Immature natural killer cell (primary cell): ENCODE results near the gene ARMC12. TPM values are rescaled to one million over a fixed set of nuclear protein-coding genes. Genes with fewer than 3 reads are reported as not detected.

Experiments used
- DNase-seq, 3 donors: peaks; one replicate each; pipeline ENCODE4 v3.0.0; 2022; ENCODE audit warnings: mixed read lengths in 1 of 3
- H3K27ac Mint-ChIP-seq, 6 donors: one replicate each; pipeline ENCODE4 v1.8.0; 2020; ENCODE audit warnings: mixed read lengths in 6 of 6, mild to moderate bottlenecking in 5 of 6, inconsistent platforms in 4 of 6, moderate library complexity in 3 of 6
- H3K27me3 Mint-ChIP-seq, 3 donors: one replicate each; pipeline ENCODE4 v1.8.0; 2020 to 2021; ENCODE audit warnings: low read depth in 3 of 3, mild to moderate bottlenecking in 3 of 3, mixed read lengths in 3 of 3, moderate library complexity in 3 of 3, inconsistent platforms in 1 of 3
- H3K36me3 Mint-ChIP-seq, 3 donors: one replicate each; pipeline ENCODE4 v1.8.0; 2020; ENCODE audit warnings: mixed read lengths in 3 of 3, inconsistent platforms in 2 of 3, mild to moderate bottlenecking in 2 of 3
- H3K4me1 Mint-ChIP-seq, 2 donors: one replicate each; pipeline ENCODE4 v1.8.0; 2020; ENCODE audit warnings: inconsistent platforms in 2 of 2, mild to moderate bottlenecking in 2 of 2, mixed read lengths in 2 of 2, moderate library complexity in 1 of 2
- H3K4me3 Mint-ChIP-seq, 5 donors: one replicate each; pipeline ENCODE4 v1.8.0; 2020; ENCODE audit warnings: mild to moderate bottlenecking in 5 of 5, mixed read lengths in 5 of 5, inconsistent platforms in 3 of 5, moderate library complexity in 3 of 5
- H3K9me3 Mint-ChIP-seq, 6 donors: one replicate each; pipeline ENCODE4 v1.8.0; 2020; ENCODE audit warnings: mild to moderate bottlenecking in 6 of 6, mixed read lengths in 6 of 6, inconsistent platforms in 4 of 6, moderate library complexity in 3 of 6
- polyA plus RNA-seq, 3 donors: library from polyadenylated mRNA; unstranded; fragments of 300-500 nt; fragmentation: Illumina TruSeq; gene quantifications; one replicate each; pipeline ENCODE4 v1.2.3, GENCODE V29; 2021

ARMC12 gene
- polyA plus RNA-seq, 3 donors from 2014 or later, result 0.16 TPM; not detected in 2

DNA sequence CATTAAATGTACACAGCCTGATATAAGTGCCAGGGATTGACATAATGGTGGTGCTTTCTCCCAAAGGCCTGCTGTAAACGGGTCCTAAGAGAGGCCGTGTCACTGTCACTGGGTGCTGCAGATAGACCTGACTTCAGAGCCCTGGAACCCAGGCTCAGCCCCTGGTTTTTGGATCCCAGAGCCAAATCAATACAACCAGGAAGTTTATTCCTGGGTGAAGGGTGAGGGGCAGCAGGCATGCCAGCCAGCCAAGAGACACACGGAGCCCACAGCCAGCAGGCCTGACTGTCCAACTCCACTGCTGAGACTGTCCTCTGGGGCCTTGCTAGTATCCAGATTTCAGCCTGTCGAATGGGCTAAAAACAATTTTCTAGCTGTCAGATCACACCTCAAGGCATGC is 12.8 kb upstream of the ARMC12 start:
- no peaks in the 10 kb centered on the region for H3K36me3 Mint-ChIP-seq
- peaks cover 37 to 41% of the 10 kb centered on the region in 2 donors for H3K4me1 Mint-ChIP-seq
- peak overlapping the region in 1 of 6 donors; percentile 60 for H3K27ac Mint-ChIP-seq
- H3K9me3 Mint-ChIP-seq, result no peaks in the 10 kb centered on the region
- DNase-seq, result no peak
- H3K4me3 Mint-ChIP-seq, result no peak overlapping the region
- peaks cover 8 to 15% (median 11%) of the 10 kb centered on the region in 3 donors for H3K27me3 Mint-ChIP-seq

GRCh38 chr6:35724471-35724870 is 12.4 kb upstream of the ARMC12 start:
- no peaks in the 10 kb centered on the region for H3K36me3 Mint-ChIP-seq
- peak overlapping the region in 1 of 6 donors; percentile 60 for H3K27ac Mint-ChIP-seq
- no peaks in the 10 kb centered on the region for H3K9me3 Mint-ChIP-seq
- peaks cover 41 to 46% of the 10 kb centered on the region in 2 donors for H3K4me1 Mint-ChIP-seq
- DNase-seq, result no peak
- no peak overlapping the region for H3K4me3 Mint-ChIP-seq
- peaks cover 8 to 15% (median 11%) of the 10 kb centered on the region in 3 donors for H3K27me3 Mint-ChIP-seq

- Mint-ChIP-seq H3K36me3 (no peaks in the 10 kb centered on the region), H3K9me3 (no peaks in the 10 kb centered on the region), H3K4me3 (peak overlapping the region in 2 of 5 donors; percentile 43 to 48), H3K27ac (peak overlapping the region in 2 of 6 donors; percentile 59 to 65), H3K4me1 (peaks cover 48 to 53% of the 10 kb centered on the region in 2 donors), H3K27me3 (peaks cover 9 to 15% (median 11%) of the 10 kb centered on the region in 3 donors)
- no peak for DNase-seq
These were observed 11.6 kb upstream of the ARMC12 start for GRCh38 chr6:35725081-35725708.

DNA sequence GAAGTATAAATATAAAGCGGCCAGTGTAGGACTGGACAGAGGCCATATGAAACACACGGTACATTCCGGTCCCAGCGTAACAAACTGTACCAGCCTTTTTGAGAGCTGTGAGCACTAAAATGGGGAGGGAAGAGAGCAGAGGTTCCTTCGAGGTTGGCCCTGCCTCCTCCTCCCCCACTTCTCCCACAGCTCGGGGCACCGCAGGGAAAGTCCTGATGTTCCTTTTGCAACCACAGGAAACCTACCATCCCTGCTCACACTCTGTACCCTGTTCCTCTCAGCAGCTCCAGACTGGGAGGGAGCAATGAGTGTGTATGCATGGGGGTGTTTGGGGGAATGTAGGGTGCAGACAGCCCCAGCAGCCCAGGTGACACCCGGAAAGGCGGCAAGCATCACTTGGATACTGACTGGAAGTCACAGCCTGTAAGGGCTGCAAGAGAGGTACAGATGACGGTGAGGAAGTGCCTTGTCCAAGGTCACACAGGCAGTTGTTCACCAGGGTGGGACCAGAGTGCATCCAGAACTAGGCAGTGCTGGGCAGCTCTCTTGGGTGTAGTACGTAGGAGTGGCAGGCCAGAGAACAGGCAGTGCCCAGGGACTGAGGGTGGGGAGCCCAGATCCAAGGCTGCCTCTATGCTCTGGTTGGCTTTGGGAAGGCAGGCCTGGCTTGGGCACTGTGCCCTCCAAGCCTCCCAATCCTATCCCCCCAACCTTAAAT is 11.0 kb upstream of the ARMC12 start:
- H3K27me3 Mint-ChIP-seq, result peaks cover 8 to 15% (median 9%) of the 10 kb centered on the region in 3 donors
- DNase-seq, result no peak
- no peaks in the 10 kb centered on the region for H3K36me3 Mint-ChIP-seq
- H3K27ac Mint-ChIP-seq, result peak overlapping the region in 4 of 6 donors; percentile 40 to 92 (median 74)
- H3K4me1 Mint-ChIP-seq, result peaks cover 53 to 60% of the 10 kb centered on the region in 2 donors
- peak overlapping the region; percentile 48 to 82 (median 76) for H3K4me3 Mint-ChIP-seq
- no peaks in the 10 kb centered on the region for H3K9me3 Mint-ChIP-seq

DNA sequence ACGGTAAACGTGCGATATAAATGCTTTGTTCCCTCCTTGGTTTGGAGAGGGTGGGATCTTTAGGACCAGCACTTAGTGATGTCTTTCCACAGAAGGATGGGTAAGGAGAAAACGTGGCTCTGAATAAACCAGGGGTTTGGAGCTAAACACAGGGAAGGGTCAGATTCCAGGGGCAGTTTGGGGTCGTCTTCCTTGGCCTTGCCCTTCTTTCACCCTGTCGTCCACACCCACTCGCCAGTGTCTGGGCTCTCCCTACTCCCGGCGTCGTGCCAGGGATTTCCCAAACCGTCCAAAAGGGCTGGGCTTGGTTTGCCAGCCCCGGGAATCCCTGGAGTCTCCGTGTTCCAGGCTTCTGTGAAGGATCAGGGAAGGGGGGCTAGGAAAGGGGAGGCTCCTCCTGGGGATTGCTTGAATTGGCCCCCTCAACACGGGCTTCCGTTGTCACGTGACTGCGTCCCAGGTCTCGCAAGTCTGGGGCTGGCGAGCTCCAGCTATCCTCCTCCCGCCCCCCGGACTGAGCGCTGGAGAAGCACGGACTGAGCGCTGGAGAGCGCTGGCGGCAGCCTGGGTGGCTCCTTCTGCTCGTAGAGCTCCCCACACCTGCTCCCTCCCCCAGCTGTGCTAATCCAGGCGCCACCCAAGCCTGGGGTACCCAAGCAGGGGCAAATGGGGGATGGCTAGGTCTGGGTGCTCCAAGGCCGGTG is 9.4 kb upstream of the ARMC12 start:
- Mint-ChIP-seq H3K27me3 (peaks cover 9 to 28% (median 13%) of the 10 kb centered on the region in 3 donors), H3K4me3 (peak overlapping the region; percentile 72 to 82 (median 76)), H3K9me3 (no peaks in the 10 kb centered on the region), H3K36me3 (no peaks in the 10 kb centered on the region), H3K4me1 (peaks cover 64 to 68% of the 10 kb centered on the region in 2 donors), H3K27ac (peak overlapping the region; percentile 32 to 92 (median 68))
- no peak for DNase-seq

- no peaks in the 10 kb centered on the region for H3K36me3 Mint-ChIP-seq
- peak overlapping the region; percentile 67 to 97 (median 92) for H3K27ac Mint-ChIP-seq
- peak overlapping the region; percentile 74 to 87 (median 84) for H3K4me3 Mint-ChIP-seq
- H3K4me1 Mint-ChIP-seq, result peaks cover 71 to 76% of the 10 kb centered on the region in 2 donors
- H3K9me3 Mint-ChIP-seq, result no peaks in the 10 kb centered on the region
- DNase-seq, result peak; percentile 89 to 95 (median 94)
- peaks cover 9 to 28% (median 13%) of the 10 kb centered on the region in 3 donors for H3K27me3 Mint-ChIP-seq
These were observed 8.7 kb upstream of the ARMC12 start for GRCh38 chr6:35727935-35728682.

DNA sequence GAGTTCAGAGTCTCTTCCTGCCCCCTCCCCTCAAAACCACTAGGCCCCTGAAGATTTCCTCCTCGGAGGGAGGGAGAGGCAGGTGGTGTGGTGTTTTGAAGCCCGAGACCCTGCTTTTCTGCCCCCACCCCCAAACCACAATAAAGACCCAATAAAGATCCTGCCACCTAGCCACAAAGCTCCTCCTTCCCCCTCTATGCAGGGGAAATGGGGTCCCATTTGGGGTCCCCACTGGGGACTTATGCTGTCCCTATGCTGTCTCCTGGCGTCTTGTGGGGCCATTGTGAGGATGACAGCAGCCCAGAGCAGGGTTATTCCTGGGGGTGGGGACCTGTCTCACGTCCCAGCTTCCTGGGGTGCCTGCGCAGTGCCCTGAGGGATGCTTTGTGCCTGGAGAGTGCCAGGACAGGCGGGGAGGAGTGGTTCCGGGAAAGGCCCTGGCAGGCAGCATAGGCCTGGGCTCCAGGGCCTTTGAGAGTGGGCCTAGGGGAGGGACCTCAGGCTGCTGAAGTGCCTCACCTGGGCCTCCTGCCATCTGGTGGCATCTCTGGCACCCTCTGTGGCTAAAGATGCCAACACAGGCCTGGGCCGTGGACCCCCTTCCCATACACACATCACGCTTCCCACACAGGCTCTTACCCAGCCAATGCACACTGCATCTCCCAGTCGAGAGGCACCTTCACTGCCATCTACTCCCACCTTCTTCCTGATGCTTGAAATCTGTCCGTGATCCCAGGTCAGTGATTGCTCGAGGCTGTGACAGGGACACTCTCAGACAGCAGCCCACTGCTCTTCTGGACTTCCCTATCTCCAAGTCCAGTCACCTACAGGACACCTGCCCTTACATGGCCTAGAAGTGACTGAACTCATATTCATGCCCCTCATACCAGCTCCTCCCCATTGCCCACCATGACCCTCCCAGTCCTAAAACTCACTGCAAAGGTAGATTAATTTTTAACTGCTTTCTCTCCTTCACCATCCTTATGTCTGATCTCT is 7.9 kb upstream of the ARMC12 start:
- peak overlapping the region; percentile 76 to 90 (median 87) for H3K4me3 Mint-ChIP-seq
- peak overlapping the region; percentile 67 to 97 (median 92) for H3K27ac Mint-ChIP-seq
- no peak for DNase-seq
- peaks cover 71 to 78% of the 10 kb centered on the region in 2 donors for H3K4me1 Mint-ChIP-seq
- H3K27me3 Mint-ChIP-seq, result peaks cover 9 to 28% (median 13%) of the 10 kb centered on the region in 3 donors
- no peaks in the 10 kb centered on the region for H3K9me3 Mint-ChIP-seq
- H3K36me3 Mint-ChIP-seq, result no peaks in the 10 kb centered on the region

DNA sequence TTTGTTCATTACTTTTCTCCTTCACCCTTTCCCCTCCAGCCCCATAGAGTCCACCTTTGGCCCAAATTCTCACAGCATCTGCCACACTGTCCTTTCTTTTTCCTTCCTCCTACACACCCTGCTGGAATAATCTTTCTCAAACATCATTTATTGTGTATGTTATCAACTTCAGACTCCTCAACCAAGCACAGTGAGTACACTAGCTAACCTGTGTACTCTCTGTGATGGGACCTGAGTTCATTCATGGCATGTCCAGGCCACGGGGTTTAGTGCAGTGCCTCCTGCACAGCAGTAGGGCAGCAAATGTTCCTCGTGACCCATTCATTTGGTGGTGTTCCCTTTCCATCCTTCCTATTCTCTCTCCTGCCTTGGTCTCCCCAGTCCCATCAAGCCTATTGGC is 7.1 kb upstream of the ARMC12 start:
- Mint-ChIP-seq H3K27me3 (peaks cover 9 to 30% (median 13%) of the 10 kb centered on the region in 3 donors), H3K4me1 (peaks cover 71 to 78% of the 10 kb centered on the region in 2 donors), H3K36me3 (no peaks in the 10 kb centered on the region), H3K4me3 (peak overlapping the region; percentile 45 to 90 (median 69)), H3K27ac (peak overlapping the region; percentile 67 to 93 (median 80)), H3K9me3 (no peaks in the 10 kb centered on the region)
- no peak for DNase-seq

- H3K9me3 Mint-ChIP-seq, result no peaks in the 10 kb centered on the region
- peaks cover 9 to 31% (median 13%) of the 10 kb centered on the region in 3 donors for H3K27me3 Mint-ChIP-seq
- H3K4me3 Mint-ChIP-seq, result peak overlapping the region; percentile 86 to 90 (median 89)
- H3K27ac Mint-ChIP-seq, result peak overlapping the region; percentile 67 to 96 (median 93)
- peaks cover 69 to 76% of the 10 kb centered on the region in 2 donors for H3K4me1 Mint-ChIP-seq
- no peak for DNase-seq
- no peaks in the 10 kb centered on the region for H3K36me3 Mint-ChIP-seq
These were observed 6.0 kb upstream of the ARMC12 start for GRCh38 chr6:35730745-35731413.

GRCh38 chr6:35731414-35731735 is 5.5 kb upstream of the ARMC12 start:
- Mint-ChIP-seq H3K4me1 (peaks cover 69 to 76% of the 10 kb centered on the region in 2 donors), H3K9me3 (no peaks in the 10 kb centered on the region), H3K27ac (peak overlapping the region; percentile 64 to 96 (median 93)), H3K27me3 (peaks cover 9 to 29% (median 11%) of the 10 kb centered on the region in 3 donors), H3K36me3 (no peaks in the 10 kb centered on the region), H3K4me3 (peak overlapping the region; percentile 86 to 90 (median 89))
- DNase-seq, result peak; percentile 85 to 90 (median 89)

DNA sequence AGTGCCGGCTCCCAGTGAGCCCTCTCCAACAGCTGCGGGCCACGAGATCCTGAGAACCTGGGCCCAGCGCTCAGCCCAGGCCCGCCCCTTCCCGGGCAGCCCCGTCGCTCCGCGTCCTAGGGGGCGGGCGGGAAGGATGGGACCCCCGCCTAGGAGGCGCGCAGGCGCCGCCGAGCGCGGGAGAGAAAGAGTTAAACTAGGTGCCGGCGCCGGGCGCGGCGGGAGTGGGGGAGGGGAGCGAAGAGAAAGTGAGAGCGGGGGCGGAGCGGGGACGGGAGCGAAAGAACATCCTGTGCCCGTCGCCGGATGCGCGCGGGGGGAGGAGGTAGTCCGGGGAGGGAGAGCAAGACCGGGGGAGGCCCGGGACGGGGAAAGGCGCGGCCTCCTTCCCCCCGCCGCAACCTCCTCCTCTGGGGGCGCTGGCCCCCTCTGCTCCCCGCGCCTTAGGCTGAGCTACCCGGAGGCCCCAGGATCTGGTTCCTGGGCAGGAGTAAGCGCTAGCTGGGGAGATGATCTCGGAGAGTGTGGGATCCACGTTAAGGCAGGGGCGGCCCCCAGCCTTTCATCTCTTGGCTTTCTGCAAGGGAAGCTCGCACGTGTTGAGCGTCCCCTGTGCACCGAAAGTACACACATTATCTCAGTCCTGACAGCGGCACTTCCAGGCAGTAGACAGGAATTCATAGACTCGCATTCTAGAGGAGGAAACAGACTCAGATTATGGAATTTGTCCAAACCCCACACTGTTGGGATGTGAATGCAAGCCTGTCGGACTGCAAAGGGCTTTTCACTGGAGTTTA is 4.9 kb upstream of the ARMC12 start:
- Mint-ChIP-seq H3K27ac (peak overlapping the region; percentile 67 to 96 (median 94)), H3K4me3 (peak overlapping the region; percentile 86 to 90 (median 89)), H3K27me3 (peaks cover 9 to 23% (median 9%) of the 10 kb centered on the region in 3 donors), H3K36me3 (no peaks in the 10 kb centered on the region), H3K4me1 (peaks cover 64 to 72% of the 10 kb centered on the region in 2 donors), H3K9me3 (no peaks in the 10 kb centered on the region)
- DNase-seq, result peak; percentile 87 to 90 (median 87)
